DOHH2 (cell line): ENCODE measurements around the gene GATB.

Experiments used
- EZH2phosphoT487 ChIP-seq: fragments of 200-600 bp; sonication (generic); IDR thresholded peaks from 2 replicates; pipeline ENCODE4 v1.6.1; 2017; ENCODE audit warnings: borderline replicate concordance, mild to moderate bottlenecking, antibody characterized with exemption, low read length, moderate library complexity, mixed read lengths
- TF ChIP-seq, protein P1 (sequence below): fragments of 200-600 bp; sonication (generic); IDR thresholded peaks from one replicate; pipeline ENCODE4 v1.5.1; 2014; ENCODE audit warnings: antibody characterized with exemption, mild to moderate bottlenecking, low read depth, low read length; ENCODE audit not compliant: poor library complexity, severe bottlenecking

DNA sequence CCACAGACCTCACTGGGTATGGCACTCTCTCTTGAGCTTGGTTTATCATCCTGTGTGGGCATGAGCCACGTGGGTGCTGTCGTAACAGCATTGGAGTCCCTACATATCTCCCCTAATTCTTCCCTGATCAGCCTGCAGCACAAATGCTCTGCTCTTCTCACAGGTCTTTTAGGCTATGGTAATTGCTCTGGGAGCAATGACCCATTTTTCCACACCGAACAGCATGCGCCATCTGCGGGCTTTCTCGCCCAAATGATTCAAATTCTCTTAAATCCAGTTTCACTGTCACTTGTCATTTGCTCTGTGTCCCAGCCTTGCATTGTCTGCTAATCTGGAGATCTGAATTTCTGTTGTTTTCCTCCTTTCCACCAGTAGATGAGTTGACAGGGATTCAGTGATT, 48.9 kb upstream of the GATB start:
- TF ChIP-seq, protein P1, sequence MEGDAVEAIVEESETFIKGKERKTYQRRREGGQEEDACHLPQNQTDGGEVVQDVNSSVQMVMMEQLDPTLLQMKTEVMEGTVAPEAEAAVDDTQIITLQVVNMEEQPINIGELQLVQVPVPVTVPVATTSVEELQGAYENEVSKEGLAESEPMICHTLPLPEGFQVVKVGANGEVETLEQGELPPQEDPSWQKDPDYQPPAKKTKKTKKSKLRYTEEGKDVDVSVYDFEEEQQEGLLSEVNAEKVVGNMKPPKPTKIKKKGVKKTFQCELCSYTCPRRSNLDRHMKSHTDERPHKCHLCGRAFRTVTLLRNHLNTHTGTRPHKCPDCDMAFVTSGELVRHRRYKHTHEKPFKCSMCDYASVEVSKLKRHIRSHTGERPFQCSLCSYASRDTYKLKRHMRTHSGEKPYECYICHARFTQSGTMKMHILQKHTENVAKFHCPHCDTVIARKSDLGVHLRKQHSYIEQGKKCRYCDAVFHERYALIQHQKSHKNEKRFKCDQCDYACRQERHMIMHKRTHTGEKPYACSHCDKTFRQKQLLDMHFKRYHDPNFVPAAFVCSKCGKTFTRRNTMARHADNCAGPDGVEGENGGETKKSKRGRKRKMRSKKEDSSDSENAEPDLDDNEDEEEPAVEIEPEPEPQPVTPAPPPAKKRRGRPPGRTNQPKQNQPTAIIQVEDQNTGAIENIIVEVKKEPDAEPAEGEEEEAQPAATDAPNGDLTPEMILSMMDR: no peak
- no peak for TF ChIP-seq EZH2phosphoT487
